Stimulated activated CD8-positive, alpha-beta memory T cell treated with anti-CD3 and anti-CD28 coated beads, Interleukin-12 subunit alpha, Interleukin-12 subunit beta, amount 100 ng/mL, for 4 hours (primary cell): ENCODE results near the gene PTPRR.

ENCODE experiments used
- DNase-seq: peaks from one replicate; pipeline ENCODE4 v3.0.0-alpha.2; 2020; ENCODE audit warnings: low read depth

Gene PTPRR

GRCh38 chr12:70692681-70693288 lies 227.8 kb downstream of the PTPRR start:
- no peak for DNase-seq

- no peak for DNase-seq
Observed at GRCh38 chr12:70691018-70691672, 229.4 kb downstream of the PTPRR start.

- no peak for DNase-seq
Observed at GRCh38 chr12:70686907-70687306, 233.6 kb downstream of the PTPRR start.

GRCh38 chr12:70686299-70686698 lies 234.2 kb downstream of the PTPRR start:
- DNase-seq = no peak

GRCh38 chr12:70683976-70684375 lies 236.6 kb downstream of the PTPRR start:
- no peak for DNase-seq

GRCh38 chr12:70671698-70672097 lies 248.8 kb downstream of the PTPRR start:
- DNase-seq = no peak

GRCh38 chr12:70670948-70671347 lies 249.6 kb downstream of the PTPRR start:
- no peak for DNase-seq

- no peak for DNase-seq
Observed at GRCh38 chr12:70667253-70667652, 253.3 kb downstream of the PTPRR start.

- DNase-seq = no peak
Observed at GRCh38 chr12:70666364-70666763, 254.2 kb downstream of the PTPRR start.

- DNase-seq = no peak
Observed at GRCh38 chr12:70664465-70664881, 256.1 kb downstream of the PTPRR start.

GRCh38 chr12:70663838-70664237 lies 256.7 kb downstream of the PTPRR start:
- no peak for DNase-seq

- no peak for DNase-seq
Observed at GRCh38 chr12:70661466-70662161, 258.9 kb downstream of the PTPRR start.

- DNase-seq = no peak
Observed at GRCh38 chr12:70660620-70661219, 259.8 kb downstream of the PTPRR start.

- no peak for DNase-seq
Observed at GRCh38 chr12:70660002-70660604, 260.4 kb downstream of the PTPRR start.

- no peak for DNase-seq
Observed at GRCh38 chr12:70659077-70659606, 261.4 kb downstream of the PTPRR start.

- no peak for DNase-seq
Observed at GRCh38 chr12:70657616-70658286, 262.8 kb downstream of the PTPRR start.

GRCh38 chr12:70652451-70652850 lies 268.1 kb downstream of the PTPRR start:
- no peak for DNase-seq

GRCh38 chr12:70648831-70649230 lies 271.7 kb downstream of the PTPRR start:
- no peak for DNase-seq

GRCh38 chr12:70648191-70648590 lies 272.3 kb downstream of the PTPRR start:
- DNase-seq = no peak

GRCh38 chr12:70646850-70647249 lies 273.7 kb downstream of the PTPRR start:
- no peak for DNase-seq

- DNase-seq = no peak
Observed at GRCh38 chr12:70645494-70646317, 274.8 kb downstream of the PTPRR start.
